Testis (tissue), 3 donors: Measurements from ENCODE around the gene MAMDC2. TPM values are rescaled to one million over a fixed set of nuclear protein-coding genes. Genes with fewer than 3 reads are reported as not detected.

Source experiments
- DNase-seq: peaks from one replicate; pipeline ENCODE4 v3.0.0-alpha.2; 2019
- H3K27ac ChIP-seq, 2 donors: fragments of 200-600 bp; sonication (generic); one replicate each; pipeline ENCODE4 v1.5.1; 2019
- H3K27me3 ChIP-seq: fragments of 200-600 bp; sonication (generic); one replicate; pipeline ENCODE4 v1.5.1; 2019
- H3K36me3 ChIP-seq: fragments of 200-600 bp; sonication (generic); one replicate; pipeline ENCODE4 v1.5.1; 2017; ENCODE audit warnings: low read depth; ENCODE audit errors: missing control alignments
- H3K4me1 ChIP-seq: fragments of 200-600 bp; sonication (generic); one replicate; pipeline ENCODE4 v1.5.1; 2019
- H3K4me3 ChIP-seq, 2 donors: fragments of 200-600 bp; sonication (generic); one replicate each; pipeline ENCODE4 v1.5.1; 2017 to 2019
- H3K9me3 ChIP-seq: fragments of 200-600 bp; sonication (generic); one replicate; pipeline ENCODE4 v1.5.1; 2017
- POLR2A ChIP-seq: fragments of 450-650 bp; IDR thresholded peaks from one replicate; pipeline ENCODE4 v1.6.1; 2017; ENCODE audit warnings: antibody characterized with exemption, mild to moderate bottlenecking, moderate library complexity
- WGBS, 2 donors: methylation state at CpG; one replicate each; pipeline ENCODE4 v1.1.5; 2018; 5-methylcytosine and 5-hydroxymethylcytosine counted together
- intact Hi-C: fragments of 100-400 bp; cut with DNase I; formaldehyde crosslinking; loops from one replicate; pipeline ENCODE4 v1.15.1; 2023; ENCODE audit warnings: low total_unique reads
- polyA plus RNA-seq: library from polyadenylated mRNA; stranded (reverse); fragments of 350-450 nt; fragmentation: Illumina TruSeq; extraction: RNeasy Lipid Tissue Mini Kit (QIAGEN cat#74804); gene quantifications from one replicate; pipeline ENCODE4 v1.2.3, GENCODE V29; 2014; ENCODE audit warnings: low read depth, low replicate concordance; ENCODE audit not compliant: insufficient read depth
- total RNA-seq, 2 donors: library from RNA; depleted of rRNA; stranded (reverse); fragments of >200 nt; gene quantifications; one replicate each; pipeline ENCODE4 v1.2.3, GENCODE V29; 2016
- TF ChIP-seq, protein P1 (sequence below), 3 experiments: fragments of 450-650 bp in 2 of 3; fragments of 200-600 bp in 1 of 3; sonication (generic) in 1 of 3; IDR thresholded peaks; one replicate each; pipeline ENCODE4 v1.5.1; 2016 to 2019; ENCODE audit warnings: antibody characterized with exemption in 3 of 3, mild to moderate bottlenecking in 2 of 3, moderate library complexity in 1 of 3

The MAMDC2 gene
- total and polyA plus RNA-seq, 3 donors from 2014 or later = 13.7 to 28.3 (median 15.1) TPM

DNA sequence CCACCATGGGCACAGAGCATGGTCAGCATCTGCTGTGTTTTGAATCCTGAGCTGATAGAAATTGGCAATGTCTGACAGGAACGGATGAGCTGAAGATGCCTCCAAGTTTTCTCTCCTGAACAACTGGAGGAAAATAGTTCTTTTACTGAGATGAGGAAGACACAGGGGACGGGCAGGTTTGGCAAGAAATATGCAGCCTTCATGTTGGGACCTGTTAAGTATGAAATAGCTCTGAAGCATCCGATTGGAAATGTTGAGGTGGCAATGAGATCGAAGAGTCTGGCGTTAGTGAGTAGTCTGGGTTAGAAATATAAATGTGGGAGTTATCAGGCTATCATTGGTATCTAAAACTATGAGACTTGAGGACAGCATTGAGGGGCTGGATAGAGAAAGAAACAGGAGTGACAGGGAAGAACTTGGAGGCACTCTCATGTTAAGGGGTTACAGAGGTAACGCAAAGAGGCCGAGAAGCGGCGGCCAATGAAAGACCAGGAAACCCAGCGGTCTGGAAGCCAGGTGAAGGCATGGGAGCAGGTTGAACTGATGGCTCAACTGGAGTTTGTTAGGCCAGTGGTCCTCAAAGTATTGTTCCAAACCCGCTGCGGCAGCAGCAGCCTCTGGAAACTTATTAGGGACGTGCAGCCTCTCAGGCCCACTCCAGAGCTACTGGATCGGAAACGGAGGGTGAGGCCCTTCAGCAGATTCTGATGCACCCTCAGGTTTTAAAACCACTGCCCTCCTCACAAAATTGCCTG is 1.0 kb upstream of the MAMDC2 start:
- no peaks in the 10 kb centered on the region for H3K9me3 ChIP-seq
- H3K27me3 ChIP-seq = no peaks in the 10 kb centered on the region
- WGBS, 2 donors = 69% methylated on average over 15 of the region's 15 CpGs
- peak overlapping the region; percentile 84 to 87 for H3K27ac ChIP-seq
- TF ChIP-seq, protein P1, sequence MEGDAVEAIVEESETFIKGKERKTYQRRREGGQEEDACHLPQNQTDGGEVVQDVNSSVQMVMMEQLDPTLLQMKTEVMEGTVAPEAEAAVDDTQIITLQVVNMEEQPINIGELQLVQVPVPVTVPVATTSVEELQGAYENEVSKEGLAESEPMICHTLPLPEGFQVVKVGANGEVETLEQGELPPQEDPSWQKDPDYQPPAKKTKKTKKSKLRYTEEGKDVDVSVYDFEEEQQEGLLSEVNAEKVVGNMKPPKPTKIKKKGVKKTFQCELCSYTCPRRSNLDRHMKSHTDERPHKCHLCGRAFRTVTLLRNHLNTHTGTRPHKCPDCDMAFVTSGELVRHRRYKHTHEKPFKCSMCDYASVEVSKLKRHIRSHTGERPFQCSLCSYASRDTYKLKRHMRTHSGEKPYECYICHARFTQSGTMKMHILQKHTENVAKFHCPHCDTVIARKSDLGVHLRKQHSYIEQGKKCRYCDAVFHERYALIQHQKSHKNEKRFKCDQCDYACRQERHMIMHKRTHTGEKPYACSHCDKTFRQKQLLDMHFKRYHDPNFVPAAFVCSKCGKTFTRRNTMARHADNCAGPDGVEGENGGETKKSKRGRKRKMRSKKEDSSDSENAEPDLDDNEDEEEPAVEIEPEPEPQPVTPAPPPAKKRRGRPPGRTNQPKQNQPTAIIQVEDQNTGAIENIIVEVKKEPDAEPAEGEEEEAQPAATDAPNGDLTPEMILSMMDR (IDR thresholded peaks at IDR 0.05) = no peak
- TF ChIP-seq POLR2A = no peak
- no peak for DNase-seq
- intact Hi-C loops = no loop called here
- H3K4me1 ChIP-seq = peaks cover 12% of the 10 kb centered on the region
- peak overlapping the region in 1 of 2 donors; percentile 80 for H3K4me3 ChIP-seq
- no peaks in the 10 kb centered on the region for H3K36me3 ChIP-seq

DNA sequence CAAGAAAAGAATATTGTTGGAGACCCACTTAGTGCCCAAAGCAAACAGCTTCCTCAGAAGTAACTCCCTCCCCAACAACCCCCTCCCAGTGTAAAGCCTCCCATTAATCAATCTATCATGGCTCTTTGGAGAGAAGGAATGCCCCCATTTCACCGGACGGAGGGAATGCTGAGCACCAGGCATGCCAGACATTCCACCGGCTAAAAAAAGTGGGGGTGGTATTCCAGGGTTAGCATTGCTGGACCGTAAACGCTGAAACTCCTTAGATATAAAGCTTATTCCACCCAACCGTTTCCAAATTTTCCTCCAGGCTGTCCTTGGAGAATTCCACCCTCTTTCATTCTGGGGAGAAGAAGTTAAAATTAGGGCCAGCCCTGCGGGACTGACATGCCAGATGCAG is 363 bp upstream of the MAMDC2 start:
- intact Hi-C loops = no loop called here
- H3K36me3 ChIP-seq = no peaks in the 10 kb centered on the region
- no peaks in the 10 kb centered on the region for H3K9me3 ChIP-seq
- H3K27me3 ChIP-seq = no peaks in the 10 kb centered on the region
- no peak for DNase-seq
- peak overlapping the region; percentile 84 to 87 for H3K27ac ChIP-seq
- peak overlapping the region; percentile 66 to 80 for H3K4me3 ChIP-seq
- peaks cover 14% of the 10 kb centered on the region for H3K4me1 ChIP-seq
- no peak for TF ChIP-seq POLR2A
- TF ChIP-seq, protein P1 (IDR thresholded peaks at IDR 0.05) = no peak
- 2 to 12% methylated on average over 7 of the region's 7 CpGs for WGBS, 2 donors

DNA sequence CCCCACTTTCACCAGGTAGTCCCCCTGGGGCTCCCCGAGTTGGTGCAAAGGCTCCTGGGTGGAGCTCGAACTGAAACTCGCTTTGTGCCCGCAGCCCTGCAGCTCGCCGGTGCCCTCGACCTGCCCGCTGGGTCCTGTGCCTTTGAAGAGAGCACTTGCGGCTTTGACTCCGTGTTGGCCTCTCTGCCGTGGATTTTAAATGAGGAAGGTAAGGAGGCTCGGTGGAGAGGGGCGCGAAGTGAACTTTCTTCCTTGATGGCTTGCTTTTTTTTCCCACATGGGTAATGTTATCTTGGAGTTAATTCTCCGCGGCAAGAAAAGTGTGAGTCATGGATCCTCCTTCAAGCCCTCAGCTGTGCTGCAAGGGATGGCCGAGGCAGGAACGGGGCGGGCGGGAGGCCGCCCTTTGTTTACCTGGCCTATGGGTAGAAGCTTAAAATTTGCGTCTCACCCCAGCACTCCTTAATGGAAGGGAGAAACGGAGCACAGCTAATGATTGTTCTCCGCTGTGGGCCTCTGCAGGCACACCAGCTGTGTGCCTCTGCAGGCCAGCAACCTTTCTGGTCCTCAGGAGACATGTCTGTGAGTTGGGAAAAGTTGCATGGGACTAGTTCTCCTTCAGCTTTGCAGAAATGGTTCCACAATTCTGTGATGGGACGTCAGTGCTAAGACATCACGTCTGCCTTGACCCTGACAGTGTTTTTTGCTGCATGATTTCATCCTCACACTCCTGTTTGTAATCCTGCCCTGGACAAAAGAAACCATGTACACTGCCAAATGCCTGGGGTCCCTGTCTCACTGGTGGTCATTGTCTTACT is 1.1 kb downstream of the MAMDC2 start:
- peak; percentile 56 for DNase-seq
- no peaks in the 10 kb centered on the region for H3K36me3 ChIP-seq
- 12% methylated on average over 11 to 26 of the region's 26 CpGs for WGBS, 2 donors
- H3K4me3 ChIP-seq = peak overlapping the region; percentile 66 to 80
- H3K27me3 ChIP-seq = no peaks in the 10 kb centered on the region
- peak overlapping the region; percentile 84 to 87 for H3K27ac ChIP-seq
- H3K4me1 ChIP-seq = peaks cover 29% of the 10 kb centered on the region
- TF ChIP-seq, protein P1 (IDR thresholded peaks at IDR 0.05) = no peak
- no peak for TF ChIP-seq POLR2A
- intact Hi-C loops = no loop called here
- no peaks in the 10 kb centered on the region for H3K9me3 ChIP-seq

DNA sequence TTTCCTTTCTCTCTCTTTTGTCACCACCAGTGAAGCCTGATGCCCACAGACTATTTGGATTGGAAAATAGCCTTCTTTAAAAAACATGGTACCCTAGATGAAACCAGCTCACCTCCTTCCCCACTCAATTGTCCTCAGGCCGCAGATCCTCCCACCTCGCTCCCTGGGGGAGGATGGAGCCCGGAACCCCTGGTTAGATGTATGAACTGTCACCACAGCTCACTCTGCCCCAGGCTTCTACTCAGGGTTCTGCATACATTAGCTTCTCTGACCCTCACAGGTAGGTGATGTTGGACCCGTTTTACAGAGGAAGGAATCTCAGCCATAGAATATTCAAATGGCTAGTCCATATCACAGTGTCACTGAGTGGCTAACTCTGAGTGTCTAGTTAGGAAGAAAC is 1.8 kb downstream of the MAMDC2 start:
- H3K4me3 ChIP-seq = peak overlapping the region in 1 of 2 donors; percentile 80
- WGBS, 2 donors = 90 to 97% methylated on average over 4 of the region's 4 CpGs
- no peaks in the 10 kb centered on the region for H3K27me3 ChIP-seq
- no peak for DNase-seq
- intact Hi-C loops = no loop called here
- H3K36me3 ChIP-seq = no peaks in the 10 kb centered on the region
- TF ChIP-seq, protein P1 (IDR thresholded peaks at IDR 0.05) = no peak
- TF ChIP-seq POLR2A = no peak
- peak overlapping the region; percentile 84 to 87 for H3K27ac ChIP-seq
- no peaks in the 10 kb centered on the region for H3K9me3 ChIP-seq
- H3K4me1 ChIP-seq = peaks cover 35% of the 10 kb centered on the region
